HepG2 (cell line): Measurements from ENCODE around the gene LAMA5. TPM values are rescaled to one million over a fixed set of nuclear protein-coding genes. Genes with fewer than 3 reads are reported as not detected.

ENCODE experiments used
- ARID5B ChIP-seq: IDR thresholded peaks from 2 replicates; pipeline ENCODE4 v1.4.0; 2020; ENCODE audit warnings: mild to moderate bottlenecking, missing genetic modification reagents
- CEBPZ ChIP-seq: IDR thresholded peaks from 2 replicates; pipeline ENCODE4 v1.6.1; 2012; ENCODE audit warnings: low read length, improper control_type of control experiment
- ETS1 ChIP-seq: sonication (generic); formaldehyde crosslinking; IDR thresholded peaks from 2 replicates; pipeline ENCODE4 v1.4.0; 2020; ENCODE audit warnings: missing genetic modification reagents
- HOXA3 ChIP-seq: sonication (generic); formaldehyde crosslinking; IDR thresholded peaks from 2 replicates; pipeline ENCODE4 v1.5.0; 2020; ENCODE audit warnings: missing genetic modification reagents
- MED8 ChIP-seq: sonication (generic); formaldehyde crosslinking; IDR thresholded peaks from 2 replicates; pipeline ENCODE4 v1.8.1; 2023; ENCODE audit warnings: mild to moderate bottlenecking, missing genetic modification reagents; ENCODE audit not compliant: insufficient replicate concordance
- PATZ1 ChIP-seq: sonication (generic); formaldehyde crosslinking; IDR thresholded peaks from 2 replicates; pipeline ENCODE4 v1.4.0; 2020; ENCODE audit warnings: missing genetic modification reagents
- REL ChIP-seq: sonication (generic); formaldehyde crosslinking; conservative IDR thresholded peaks from 2 replicates; pipeline ENCODE4 v1.8.0; 2022; ENCODE audit warnings: mild to moderate bottlenecking, missing genetic modification reagents, moderate library complexity
- SIN3A ChIP-seq: IDR thresholded peaks from 2 replicates; pipeline ENCODE4 v1.6.1; 2011; ENCODE audit warnings: low read depth, mild to moderate bottlenecking, control low read depth, low read length, borderline replicate concordance
- SNAPC2 ChIP-seq: sonication (generic); formaldehyde crosslinking; IDR thresholded peaks from 2 replicates; pipeline ENCODE4 v1.8.1; 2022; ENCODE audit warnings: mild to moderate bottlenecking, missing genetic modification reagents
- ZBTB38 ChIP-seq: sonication (generic); formaldehyde crosslinking; IDR thresholded peaks from 2 replicates; pipeline ENCODE4 v1.5.1; 2020; ENCODE audit warnings: mild to moderate bottlenecking, missing genetic modification reagents
- ZGPAT ChIP-seq: IDR thresholded peaks from 2 replicates; pipeline ENCODE4 v1.6.1; 2016; ENCODE audit warnings: mild to moderate bottlenecking
- ZMAT3 ChIP-seq: sonication (generic); formaldehyde crosslinking; conservative IDR thresholded peaks from 2 replicates; pipeline ENCODE4 v1.7.0; 2021; ENCODE audit warnings: missing genetic modification reagents
- ZNF556 ChIP-seq: sonication (generic); formaldehyde crosslinking; IDR thresholded peaks from 2 replicates; pipeline ENCODE4 v1.4.0; 2020; ENCODE audit warnings: mild to moderate bottlenecking, missing genetic modification reagents, borderline replicate concordance
- ZNF557 ChIP-seq: sonication (generic); formaldehyde crosslinking; IDR thresholded peaks from 2 replicates; pipeline ENCODE4 v1.4.0; 2020; ENCODE audit warnings: missing genetic modification reagents
- ZNF780A ChIP-seq: sonication (generic); formaldehyde crosslinking; IDR thresholded peaks from 2 replicates; pipeline ENCODE4 v1.8.0; 2022; ENCODE audit warnings: mild to moderate bottlenecking, missing genetic modification reagents, moderate library complexity
- ZNF781 ChIP-seq: sonication (generic); formaldehyde crosslinking; IDR thresholded peaks from 2 replicates; pipeline ENCODE4 v1.5.1; 2020; ENCODE audit warnings: borderline replicate concordance, mild to moderate bottlenecking, missing genetic modification reagents; ENCODE audit errors: not compliant biosample characterization
- ZSCAN30 ChIP-seq: sonication (generic); formaldehyde crosslinking; IDR thresholded peaks from 2 replicates; pipeline ENCODE4 v1.5.0; 2020; ENCODE audit warnings: mild to moderate bottlenecking, missing genetic modification reagents
- polyA plus RNA-seq, 8 experiments: library from polyadenylated mRNA; depleted of rRNA in 3 of 8; stranded (reverse) in 7 of 8; unstranded in 1 of 8; fragments of >200 nt; fragmentation: Illumina TruSeq in 4 of 8; extraction: Trizol in 4 of 8; gene quantifications; 2 replicates each; pipeline versions ENCODE4 v1.2.1 to v1.2.3, GENCODE V29; 2011 to 2016; ENCODE audit warnings: low read depth in 4 of 8, missing spikeins in 1 of 8, mixed read lengths in 1 of 8; ENCODE audit not compliant: insufficient read depth in 1 of 8
- total RNA-seq, 5 experiments: library from RNA; depleted of rRNA; stranded (reverse); fragments of >200 nt; fragmentation: Illumina TruSeq; extraction: Trizol; gene quantifications; 2 replicates each; pipeline ENCODE4 v1.2.3, GENCODE V29; 2016; ENCODE audit warnings: low read depth in 1 of 5

Gene LAMA5
- total and polyA plus RNA-seq, 2 of the 13 experiments (the other 11 are each of a cell fraction or from before 2014, with no cell fraction given): 21.0 to 44.7 TPM

- TF ChIP-seq ZNF556 (CRISPR knock-in tag) (no peak), CEBPZ (no peak), SIN3A (peak; percentile 84), PATZ1 (CRISPR knock-in tag) (peak; percentile 94), ZSCAN30 (CRISPR knock-in tag) (0 out of 2 replicates have a peak, but pooled peaks have one; percentile 28), ZMAT3 (no peak), ZNF780A (CRISPR knock-in tag) (peak; percentile 67), MED8 (CRISPR knock-in tag) (peak; percentile 84), ZNF781 (CRISPR knock-in tag) (no peak), SNAPC2 (0 out of 2 replicates have a peak, but pooled peaks have one; percentile 68), ZNF557 (0 out of 2 replicates have a peak, but pooled peaks have one; percentile 25), ARID5B (CRISPR knock-in tag) (peak; percentile 44), ZGPAT (CRISPR knock-in tag) (peak; percentile 57), REL (CRISPR knock-in tag) (peak; percentile 68; the same call in 1 of the 2 replicates), HOXA3 (CRISPR knock-in tag) (peak; percentile 3), ZBTB38 (0 out of 2 replicates have a peak, but pooled peaks have one; percentile 14), ETS1 (CRISPR knock-in tag) (peak; percentile 4; the same call in 1 of the 2 replicates)
Observed at GRCh38 chr20:62368392-62368975, 1.4 kb upstream of the LAMA5 start (continued).
